Measurements from ENCODE around the gene OR5M10.

OR5M10 gene

GRCh38 chr11:56533054-56533740 is 44.3 kb downstream of the OR5M10 start:
- Histone ChIP-seq H3K36me3 (ENCODE audit: low read length) (no peaks in the 10 kb centered on the region), H3K9me2 (replicated peaks; ENCODE audit: insufficient read depth, low read length) (no peaks in the 10 kb centered on the region), H3K27ac (ENCODE audit: low read depth, low read length) (no peak overlapping the region), H4K20me1 (ENCODE audit: low read depth, low read length) (no peaks in the 10 kb centered on the region), H3F3A (ENCODE audit: insufficient read depth) (no peaks in the 10 kb centered on the region), H3K4me3 (ENCODE audit: insufficient read depth, low read length, poor library complexity, severe bottlenecking) (no peak overlapping the region), H3K4me2 (ENCODE audit: low read depth, low read length, poor library complexity, severe bottlenecking) (no peak overlapping the region), H3K9me3 (ENCODE audit: insufficient read depth, low read length) (no peaks in the 10 kb centered on the region), H3K79me2 (ENCODE audit: insufficient read depth, low read length) (no peaks in the 10 kb centered on the region), H2AFZ (ENCODE audit: low read depth, low read length, severe bottlenecking) (no peak overlapping the region), H3K9ac (ENCODE audit: low read length) (no peak overlapping the region), H3K27me3 (ENCODE audit: low read length) (no peaks in the 10 kb centered on the region)
- no peak for TF ChIP-seq EZH2phosphoT487 (conservative IDR thresholded peaks at IDR 0.05; ENCODE audit: low read length)
- TF ChIP-seq, protein P1, sequence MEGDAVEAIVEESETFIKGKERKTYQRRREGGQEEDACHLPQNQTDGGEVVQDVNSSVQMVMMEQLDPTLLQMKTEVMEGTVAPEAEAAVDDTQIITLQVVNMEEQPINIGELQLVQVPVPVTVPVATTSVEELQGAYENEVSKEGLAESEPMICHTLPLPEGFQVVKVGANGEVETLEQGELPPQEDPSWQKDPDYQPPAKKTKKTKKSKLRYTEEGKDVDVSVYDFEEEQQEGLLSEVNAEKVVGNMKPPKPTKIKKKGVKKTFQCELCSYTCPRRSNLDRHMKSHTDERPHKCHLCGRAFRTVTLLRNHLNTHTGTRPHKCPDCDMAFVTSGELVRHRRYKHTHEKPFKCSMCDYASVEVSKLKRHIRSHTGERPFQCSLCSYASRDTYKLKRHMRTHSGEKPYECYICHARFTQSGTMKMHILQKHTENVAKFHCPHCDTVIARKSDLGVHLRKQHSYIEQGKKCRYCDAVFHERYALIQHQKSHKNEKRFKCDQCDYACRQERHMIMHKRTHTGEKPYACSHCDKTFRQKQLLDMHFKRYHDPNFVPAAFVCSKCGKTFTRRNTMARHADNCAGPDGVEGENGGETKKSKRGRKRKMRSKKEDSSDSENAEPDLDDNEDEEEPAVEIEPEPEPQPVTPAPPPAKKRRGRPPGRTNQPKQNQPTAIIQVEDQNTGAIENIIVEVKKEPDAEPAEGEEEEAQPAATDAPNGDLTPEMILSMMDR (IDR thresholded peaks at IDR 0.05; ENCODE audit: insufficient read depth, low read length, poor library complexity, severe bottlenecking), result no peak

DNA sequence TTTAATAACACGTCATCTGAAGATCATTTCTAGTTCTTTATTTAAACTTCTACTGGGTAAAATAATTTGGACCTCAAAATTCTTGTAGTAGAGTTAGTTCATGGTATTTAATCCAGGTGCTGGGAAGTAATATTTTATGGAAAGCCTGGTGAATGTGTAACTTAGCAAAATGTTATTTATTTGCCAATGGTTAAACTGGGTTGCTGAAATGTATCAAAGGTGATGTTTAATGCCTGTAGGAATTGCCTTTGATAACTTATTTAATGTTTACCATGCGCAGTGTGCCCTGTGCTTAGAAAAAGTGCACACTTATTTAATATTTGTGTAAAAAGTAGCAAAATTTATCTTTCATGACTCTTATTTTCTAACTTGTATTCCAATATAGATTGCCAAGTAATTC is 45.7 kb downstream of the OR5M10 start:
- TF ChIP-seq EZH2phosphoT487 (conservative IDR thresholded peaks at IDR 0.05; ENCODE audit: low read length), result no peak
- TF ChIP-seq, protein P1 (IDR thresholded peaks at IDR 0.05; ENCODE audit: insufficient read depth, low read length, poor library complexity, severe bottlenecking), result no peak
- H3K27me3 ChIP-seq (ENCODE audit: low read length), result no peaks in the 10 kb centered on the region
- H3K9me3 ChIP-seq (ENCODE audit: insufficient read depth, low read length), result no peaks in the 10 kb centered on the region
- H3K9me2 ChIP-seq (replicated peaks; ENCODE audit: insufficient read depth, low read length), result no peaks in the 10 kb centered on the region
- no peaks in the 10 kb centered on the region for H3K36me3 ChIP-seq (ENCODE audit: low read length)
- no peak overlapping the region for H2AFZ ChIP-seq (ENCODE audit: low read depth, low read length, severe bottlenecking)
- no peaks in the 10 kb centered on the region for H3K79me2 ChIP-seq (ENCODE audit: insufficient read depth, low read length)
- no peaks in the 10 kb centered on the region for H4K20me1 ChIP-seq (ENCODE audit: low read depth, low read length)
- no peak overlapping the region for H3K4me2 ChIP-seq (ENCODE audit: low read depth, low read length, poor library complexity, severe bottlenecking)
- H3F3A ChIP-seq (ENCODE audit: insufficient read depth), result no peaks in the 10 kb centered on the region
- no peak overlapping the region for H3K9ac ChIP-seq (ENCODE audit: low read length)
- H3K27ac ChIP-seq (ENCODE audit: low read depth, low read length), result no peak overlapping the region
- H3K4me3 ChIP-seq (ENCODE audit: insufficient read depth, low read length, poor library complexity, severe bottlenecking), result no peak overlapping the region

Data from SU-DHL-6 (cell line).